NB4 (cell line): ENCODE measurements around the gene ASCL3.

Source experiments
- CTCF ChIP-seq: IDR thresholded peaks from one replicate; pipeline ENCODE4 v1.5.1; 2012; ENCODE audit warnings: low read depth, low read length
- POLR2A ChIP-seq: IDR thresholded peaks from 2 replicates; pipeline ENCODE4 v1.6.1; 2011; ENCODE audit warnings: mild to moderate bottlenecking; ENCODE audit not compliant: insufficient read length; ENCODE audit errors: extremely low read depth

- TF ChIP-seq CTCF: no peak
- TF ChIP-seq POLR2A: no peak
Observed at GRCh38 chr11:8971196-8971923, 28.5 kb upstream of the ASCL3 start.
